NCI-H146 treated with DMSO at 0.1 percent for 48 hours (cell line): ENCODE results near the gene S100Z.
"Not testable (repeated sequence)": the region's sequence is repeated elsewhere in the genome, so short reads cannot be mapped to it uniquely, and the experiment has no call there.

Source experiments
- DNase-seq: peaks from one replicate; lab custom pipeline; 2025; ENCODE audit not compliant: unreplicated experiment; lab: John Stamatoyannopoulos, UW

The S100Z gene

DNA sequence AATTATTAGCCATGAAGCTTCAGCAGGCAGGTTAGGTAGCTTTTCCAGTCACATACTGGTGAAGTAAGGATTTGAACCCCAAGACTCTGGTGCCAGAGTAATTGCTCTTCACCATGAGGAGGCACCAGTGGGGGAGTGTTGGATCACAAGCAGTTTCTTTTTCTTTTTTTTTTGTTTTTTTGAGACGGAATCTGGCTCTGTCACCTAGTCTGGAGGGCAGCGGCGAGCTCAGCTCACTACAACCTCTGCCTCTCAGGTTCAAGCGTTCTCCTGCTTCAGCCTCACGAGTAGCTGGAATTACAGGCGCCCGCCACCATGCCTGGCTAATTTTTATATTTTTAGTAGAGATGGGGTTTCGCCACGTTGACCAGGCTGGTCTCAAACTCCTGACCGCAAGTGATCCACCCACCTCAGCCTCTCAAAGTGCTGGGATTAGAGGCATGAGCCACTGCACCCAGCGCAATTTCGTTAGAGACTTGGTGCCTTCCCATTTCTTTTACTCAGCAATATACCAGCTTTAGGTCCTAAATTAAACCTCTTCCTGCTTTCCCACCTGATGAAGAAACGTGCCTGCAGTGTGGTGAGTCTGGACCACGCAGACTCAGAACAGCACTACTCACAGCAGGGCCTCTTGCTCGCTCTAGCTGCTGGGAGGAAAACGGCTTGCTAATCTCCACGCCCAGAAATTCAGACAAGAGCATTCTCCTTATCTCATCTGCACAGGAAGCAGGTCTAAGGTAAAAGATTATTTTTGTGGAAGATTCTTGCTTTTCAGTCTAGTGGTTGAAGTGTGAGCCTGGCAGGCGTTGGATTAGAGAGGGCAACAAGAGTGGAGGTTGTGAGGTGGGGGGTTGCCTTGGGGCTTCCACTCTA is at the start of gene S100Z:
TSS of gene S100Z (plus strand) at position 596 of the 873 bp plus-strand sequence. CDS start 25,346 bp downstream, outside the sequence.
- no peak for DNase-seq

GRCh38 chr5:76800579-76800978 is 49.2 kb upstream of the S100Z start:
- no peak for DNase-seq

DNA sequence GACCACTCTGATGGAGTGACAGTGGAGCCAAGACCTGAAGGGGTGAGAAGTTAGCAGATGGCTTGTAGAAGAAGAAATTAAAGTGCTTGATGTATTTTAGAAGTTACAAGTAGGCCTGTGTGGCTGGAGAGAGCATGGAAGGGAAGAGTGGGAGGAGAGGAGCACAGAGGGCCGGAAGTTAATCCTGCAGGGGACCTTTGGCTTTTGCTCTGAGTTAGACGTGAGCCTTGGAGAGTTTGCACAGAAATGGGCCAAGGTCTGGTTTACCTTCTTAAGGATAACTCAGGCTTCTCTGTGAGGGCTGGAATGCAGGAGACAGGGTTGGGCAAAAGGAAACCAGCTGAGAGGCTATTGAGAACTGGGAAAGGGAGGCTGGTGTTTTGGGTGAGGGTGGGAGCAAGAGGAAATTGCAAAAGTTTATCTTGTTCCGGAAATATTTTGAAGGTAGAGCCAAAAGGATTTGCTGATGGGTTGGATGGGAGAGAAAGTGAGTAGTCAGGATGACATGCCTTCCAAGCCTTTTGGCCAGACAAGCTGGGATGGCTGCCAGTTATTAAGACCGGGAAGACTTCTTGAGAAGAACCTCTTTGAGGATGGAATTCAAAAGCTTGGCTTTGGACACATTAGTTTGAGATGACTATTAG is 48.5 kb upstream of the S100Z start:
- DNase-seq, result no peak

GRCh38 chr5:76801803-76802195 is 48.0 kb upstream of the S100Z start:
- DNase-seq, result no peak

GRCh38 chr5:76804266-76804665 is 45.5 kb upstream of the S100Z start:
- DNase-seq, result no peak

GRCh38 chr5:76805821-76806505 is 43.9 kb upstream of the S100Z start:
- no peak for DNase-seq

GRCh38 chr5:76807296-76807695 is 42.5 kb upstream of the S100Z start:
- DNase-seq, result no peak

DNA sequence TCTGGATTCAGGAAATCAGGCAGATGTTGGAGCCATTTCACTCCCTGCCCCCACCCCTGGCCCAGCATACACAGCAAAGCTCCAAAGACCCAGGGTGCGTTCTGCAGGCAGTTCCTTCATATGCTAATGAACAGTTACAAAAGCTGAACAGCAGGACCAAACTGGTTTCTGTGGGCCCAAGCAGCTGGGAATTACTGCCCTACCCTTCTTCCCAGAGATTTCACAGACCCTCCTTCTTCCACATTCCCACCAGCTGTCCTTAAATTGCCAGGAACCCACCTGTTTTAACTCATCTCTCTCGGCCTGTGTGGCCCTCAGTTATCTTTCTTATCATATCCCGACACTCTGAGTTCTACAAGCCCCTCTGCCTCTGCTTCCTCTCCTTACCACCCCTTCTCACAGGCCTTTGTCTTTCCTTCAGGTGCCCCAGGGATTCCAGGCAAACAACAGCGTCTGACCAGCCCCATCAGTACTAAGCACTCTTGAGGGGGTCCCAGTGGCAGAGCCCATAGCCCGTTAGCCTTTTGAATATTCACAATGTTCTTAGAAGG is 41.6 kb upstream of the S100Z start:
- DNase-seq, result no peak

GRCh38 chr5:76809141-76809540 is 40.7 kb upstream of the S100Z start:
- DNase-seq, result no peak

DNA sequence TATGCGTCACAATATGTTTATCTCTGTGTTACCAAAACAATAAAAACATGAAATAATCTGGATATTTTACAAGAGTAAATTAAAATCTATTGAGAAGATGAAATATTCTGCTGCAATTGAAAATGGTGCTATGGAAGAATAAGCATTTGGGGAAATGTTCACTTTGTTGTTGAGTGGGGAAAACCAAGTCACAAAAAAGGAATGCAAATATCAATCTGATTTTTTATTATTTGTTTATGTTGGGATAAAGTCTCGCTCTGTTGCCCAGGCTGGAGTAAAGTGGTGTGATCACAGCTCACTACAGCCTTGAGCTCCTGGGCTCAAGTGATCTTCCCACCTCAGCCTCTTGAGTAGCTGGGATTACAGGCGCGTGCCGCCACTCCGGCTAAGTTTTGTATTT is 39.6 kb upstream of the S100Z start:
- DNase-seq, result no peak

- DNase-seq, result no peak
Observed at GRCh38 chr5:76811214-76811613, 38.6 kb upstream of the S100Z start.

DNA sequence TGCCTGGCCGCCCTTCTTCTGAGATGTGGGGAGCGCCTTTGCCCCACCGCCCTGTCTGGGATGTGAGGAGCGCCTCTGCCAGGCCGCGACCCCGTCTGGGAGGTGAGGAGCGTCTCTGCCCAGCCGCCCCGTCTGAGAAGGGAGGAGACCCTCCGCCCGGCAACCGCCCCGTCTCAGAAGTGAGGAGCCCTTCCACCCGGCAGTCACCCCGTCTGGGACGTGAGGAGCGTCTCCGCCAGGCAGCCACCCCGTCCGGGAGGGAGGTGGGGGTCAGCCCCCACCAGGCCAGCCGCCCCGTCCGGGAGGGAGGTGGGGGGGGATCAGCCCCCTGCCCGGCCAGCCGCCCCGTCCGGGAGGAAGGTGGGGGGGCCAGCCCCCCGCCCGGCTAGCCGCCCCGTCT is 37.6 kb upstream of the S100Z start:
- not testable (repeated sequence) for DNase-seq

DNA sequence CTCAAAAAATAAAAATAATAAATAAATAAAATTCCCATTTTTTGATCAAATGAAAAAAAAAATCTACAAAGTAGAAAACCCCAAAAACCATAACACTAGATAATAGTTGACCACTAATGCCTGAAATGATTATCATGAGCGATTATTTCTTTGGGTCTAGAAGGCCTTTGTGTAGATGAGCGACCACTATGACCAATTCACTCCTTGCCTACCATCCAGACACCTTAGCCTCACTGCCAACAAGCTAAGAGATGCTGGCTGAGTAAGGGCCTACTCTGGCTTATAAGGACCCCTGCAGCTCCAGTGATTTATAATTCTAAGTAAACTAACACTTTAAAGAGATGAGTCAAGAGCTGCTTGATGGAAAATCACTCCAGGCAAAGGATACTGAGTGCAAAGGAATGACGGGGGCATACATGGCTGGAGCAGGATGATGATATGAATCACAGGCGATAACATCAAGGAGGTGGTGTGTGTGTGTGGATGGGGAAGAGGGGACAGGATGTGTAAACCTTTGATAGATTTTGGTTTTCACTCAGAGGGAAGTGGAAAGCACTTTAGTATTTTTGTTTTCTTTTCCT is 35.7 kb upstream of the S100Z start:
- DNase-seq, result no peak

DNA sequence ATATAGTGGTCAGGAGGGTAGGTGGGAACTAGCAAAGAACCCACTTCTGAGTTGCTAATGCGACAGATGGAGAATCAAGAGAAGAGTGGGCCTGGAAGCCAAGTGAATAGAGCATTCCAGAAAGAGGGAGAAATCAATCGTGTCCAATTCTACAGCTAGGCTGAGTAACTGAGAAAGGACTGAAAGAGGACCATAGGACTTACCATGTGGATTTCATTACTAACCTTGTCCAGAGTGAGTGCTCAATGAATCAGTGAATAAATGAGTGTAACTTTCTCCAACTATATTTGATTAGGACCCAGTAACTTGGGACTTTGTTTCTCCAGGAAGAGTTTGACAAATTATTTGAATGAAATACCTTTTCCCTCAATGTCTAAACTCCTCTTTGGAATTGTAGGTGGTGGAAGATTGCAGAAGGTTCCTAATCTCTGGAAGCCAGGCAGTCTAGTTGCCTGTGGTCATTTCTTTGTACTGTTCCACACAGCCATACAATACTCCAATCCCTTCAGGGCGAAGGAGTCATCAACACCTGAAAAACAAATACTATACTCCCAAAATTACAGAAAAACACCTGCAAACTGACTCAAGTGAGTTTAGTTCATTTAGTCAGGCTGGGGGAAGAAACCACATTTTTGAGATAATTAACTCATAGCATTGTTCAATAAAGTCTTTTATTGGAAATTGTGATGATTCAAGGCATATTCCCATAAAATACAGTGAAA is 33.5 kb upstream of the S100Z start:
- DNase-seq, result no peak

- peak; percentile 16 for DNase-seq
Observed at GRCh38 chr5:76818844-76819831, 30.7 kb upstream of the S100Z start, which contains the start of gene F2RL1. Gene F2RL1 (plus strand): TSS chr5:76819030. CDS start chr5:76819183, 153 bp downstream.

GRCh38 chr5:76819851-76820525 is 29.8 kb upstream of the S100Z start:
- DNase-seq, result no peak

GRCh38 chr5:76820526-76820890 is 29.3 kb upstream of the S100Z start:
- no peak for DNase-seq

GRCh38 chr5:76821136-76821535 is 28.7 kb upstream of the S100Z start:
- DNase-seq, result no peak
